HEK293T (cell line): Measurements from ENCODE around the gene KMT2C.

Source experiments
- CTCF ChIA-PET: fragments of 350-600 bp; formaldehyde crosslinking; extraction: SDS; loops from one replicate; lab custom pipeline; 2021; ENCODE audit warnings: antibody characterized with exemption, inconsistent platforms; lab: Yijun Ruan, JAX
- POLR2A ChIA-PET: fragments of 350-600 bp; formaldehyde crosslinking; extraction: SDS; loops from one replicate; lab custom pipeline; 2020; ENCODE audit warnings: antibody characterized with exemption, inconsistent platforms; lab: Yijun Ruan, JAX
- DNase-seq: peaks from one replicate; pipeline ENCODE4 v3.0.0; 2012; ENCODE audit warnings: mixed read lengths; ENCODE audit errors: extremely low spot score
- ARNT ChIP-seq: fragments of 450-650 bp; IDR thresholded peaks from 2 replicates; pipeline ENCODE4 v1.6.1; 2017; ENCODE audit warnings: mild to moderate bottlenecking
- BHLHE40 ChIP-seq: fragments of 450-650 bp; IDR thresholded peaks from 2 replicates; pipeline ENCODE4 v1.6.1; 2016; ENCODE audit warnings: mild to moderate bottlenecking, moderate library complexity, borderline replicate concordance
- CTBP1 ChIP-seq: fragments of 450-650 bp; IDR thresholded peaks from 2 replicates; pipeline ENCODE4 v1.6.1; 2016; ENCODE audit warnings: borderline replicate concordance
- ELF4 ChIP-seq: fragments of 450-650 bp; IDR thresholded peaks from 2 replicates; pipeline ENCODE4 v1.6.1; 2017; ENCODE audit warnings: antibody characterized with exemption
- FOXA1 ChIP-seq: fragments of 450-650 bp; IDR thresholded peaks from 2 replicates; pipeline ENCODE4 v1.6.1; 2016; ENCODE audit warnings: mild to moderate bottlenecking
- FOXK2 ChIP-seq: fragments of 450-650 bp; IDR thresholded peaks from 2 replicates; pipeline ENCODE4 v1.6.1; 2016; ENCODE audit warnings: mild to moderate bottlenecking
- FOXM1 ChIP-seq: fragments of 450-650 bp; IDR thresholded peaks from 2 replicates; pipeline ENCODE4 v1.6.1; 2017; ENCODE audit warnings: mild to moderate bottlenecking, borderline replicate concordance
- HDGF ChIP-seq: fragments of 450-650 bp; IDR thresholded peaks from 2 replicates; pipeline ENCODE4 v1.6.1; 2017; ENCODE audit warnings: antibody characterized with exemption, borderline replicate concordance
- L3MBTL2 ChIP-seq: fragments of 450-650 bp; conservative IDR thresholded peaks from 2 replicates; pipeline ENCODE4 v1.6.1; 2016; ENCODE audit warnings: mild to moderate bottlenecking
- LEF1 ChIP-seq: fragments of 450-650 bp; IDR thresholded peaks from 2 replicates; pipeline ENCODE4 v1.6.1; 2017; ENCODE audit warnings: mild to moderate bottlenecking, borderline replicate concordance
- NFRKB ChIP-seq: fragments of 450-650 bp; IDR thresholded peaks from 2 replicates; pipeline ENCODE4 v1.6.1; 2016; ENCODE audit warnings: mild to moderate bottlenecking, moderate library complexity
- PKNOX1 ChIP-seq: fragments of 450-650 bp; IDR thresholded peaks from 2 replicates; pipeline ENCODE4 v1.6.1; 2016
- SP1 ChIP-seq: fragments of 450-650 bp; IDR thresholded peaks from 2 replicates; pipeline ENCODE4 v1.6.1; 2017
- SUZ12 ChIP-seq: fragments of 450-650 bp; IDR thresholded peaks from 2 replicates; pipeline ENCODE4 v1.6.1; 2016; ENCODE audit warnings: mild to moderate bottlenecking
- TARDBP ChIP-seq: fragments of 450-650 bp; IDR thresholded peaks from 2 replicates; pipeline ENCODE4 v1.6.1; 2016
- ZNF384 ChIP-seq: fragments of 450-650 bp; IDR thresholded peaks from 2 replicates; pipeline ENCODE4 v1.6.1; 2016

Gene KMT2C

GRCh38 chr7:152144557-152145245 is 291.1 kb downstream of the KMT2C start:
- DNase-seq = no peak
- TF ChIP-seq LEF1 (no peak), FOXA1 (no peak), TARDBP (no peak), L3MBTL2 (no peak), SP1 (no peak), ZNF384 (no peak), PKNOX1 (no peak), ARNT (no peak), HDGF (no peak), FOXK2 (no peak)
- CTCF ChIA-PET = interaction anchor here (0.6 to 1.2 kb wide), 2 partner anchors 69 to 702 kb away, joined by 3 to 4 read pairs; no protein-coding TSS in a partner anchor
- POLR2A ChIA-PET = interaction anchor here (1.0 kb wide), 1 partner anchor 12 kb away, joined by 3 read pairs; no protein-coding TSS in a partner anchor

- POLR2A ChIA-PET = no interaction called here
- TF ChIP-seq L3MBTL2 = no peak
- TF ChIP-seq FOXA1 = no peak
- TF ChIP-seq SUZ12 = no peak
- no peak for TF ChIP-seq PKNOX1
- no peak for TF ChIP-seq SP1
- CTCF ChIA-PET = interaction anchor here (1.2 kb wide), 1 partner anchor 67 kb away, joined by 3 read pairs; no protein-coding TSS in a partner anchor
- no peak for DNase-seq
These were observed 292.7 kb downstream of the KMT2C start for GRCh38 chr7:152142976-152143595.

- ChIA-PET POLR2A (no interaction called here), CTCF (no interaction called here)
- TF ChIP-seq FOXA1 (no peak), CTBP1 (no peak), NFRKB (no peak), FOXK2 (no peak), PKNOX1 (no peak), LEF1 (no peak), SP1 (no peak), ARNT (no peak), ELF4 (no peak)
- no peak for DNase-seq
These were observed 295.2 kb downstream of the KMT2C start for GRCh38 chr7:152140560-152140959.

GRCh38 chr7:152140067-152140466 is 295.7 kb downstream of the KMT2C start:
- TF ChIP-seq ZNF384 (no peak), LEF1 (no peak), SP1 (no peak), TARDBP (no peak), ELF4 (no peak), ARNT (no peak), L3MBTL2 (no peak), NFRKB (no peak), BHLHE40 (no peak)
- POLR2A ChIA-PET = no interaction called here
- CTCF ChIA-PET = no interaction called here
- DNase-seq = no peak

- ChIA-PET POLR2A (no interaction called here), CTCF (interaction anchor here (1.5 kb wide), 1 partner anchor 61 kb away, joined by 3 read pairs; no protein-coding TSS in a partner anchor)
- no peak for TF ChIP-seq ARNT
- no peak for DNase-seq
These were observed 298.3 kb downstream of the KMT2C start for GRCh38 chr7:152137476-152138025.

GRCh38 chr7:152136686-152137085 is 299.1 kb downstream of the KMT2C start:
- ChIA-PET POLR2A (no interaction called here), CTCF (interaction anchor here (1.5 kb wide), 1 partner anchor 60 kb away, joined by 3 read pairs; no protein-coding TSS in a partner anchor)
- no peak for DNase-seq
- TF ChIP-seq FOXA1 (no peak), HDGF (no peak), TARDBP (no peak)

- CTCF ChIA-PET = no interaction called here
- DNase-seq = no peak
- no peak for TF ChIP-seq ELF4
- no peak for TF ChIP-seq PKNOX1
- no peak for TF ChIP-seq NFRKB
- TF ChIP-seq BHLHE40 = no peak
- no peak for TF ChIP-seq TARDBP
- TF ChIP-seq HDGF = no peak
- TF ChIP-seq L3MBTL2 = no peak
- no peak for TF ChIP-seq SUZ12
- no peak for TF ChIP-seq FOXM1
- no peak for TF ChIP-seq FOXA1
- TF ChIP-seq ZNF384 = no peak
- TF ChIP-seq FOXK2 = no peak
- POLR2A ChIA-PET = no interaction called here
These were observed 302.0 kb downstream of the KMT2C start for GRCh38 chr7:152133804-152134203.
